GM18858 (cell line): Measurements from ENCODE around the gene MDFIC.
A peak's percentile ranks its signal among the peaks of the same experiment; 100 is the strongest.
"Not testable (repeated sequence)": the region's sequence is repeated elsewhere in the genome, so short reads cannot be mapped to it uniquely, and the experiment has no call there.

Source experiments
- ATAC-seq: cut with Tn5 transposase; IDR thresholded peaks from one replicate; pipeline ENCODE4 v1.9.1; 2021; ENCODE audit not compliant: unreplicated experiment

The MDFIC gene, protein sequence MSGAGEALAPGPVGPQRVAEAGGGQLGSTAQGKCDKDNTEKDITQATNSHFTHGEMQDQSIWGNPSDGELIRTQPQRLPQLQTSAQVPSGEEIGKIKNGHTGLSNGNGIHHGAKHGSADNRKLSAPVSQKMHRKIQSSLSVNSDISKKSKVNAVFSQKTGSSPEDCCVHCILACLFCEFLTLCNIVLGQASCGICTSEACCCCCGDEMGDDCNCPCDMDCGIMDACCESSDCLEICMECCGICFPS

DNA sequence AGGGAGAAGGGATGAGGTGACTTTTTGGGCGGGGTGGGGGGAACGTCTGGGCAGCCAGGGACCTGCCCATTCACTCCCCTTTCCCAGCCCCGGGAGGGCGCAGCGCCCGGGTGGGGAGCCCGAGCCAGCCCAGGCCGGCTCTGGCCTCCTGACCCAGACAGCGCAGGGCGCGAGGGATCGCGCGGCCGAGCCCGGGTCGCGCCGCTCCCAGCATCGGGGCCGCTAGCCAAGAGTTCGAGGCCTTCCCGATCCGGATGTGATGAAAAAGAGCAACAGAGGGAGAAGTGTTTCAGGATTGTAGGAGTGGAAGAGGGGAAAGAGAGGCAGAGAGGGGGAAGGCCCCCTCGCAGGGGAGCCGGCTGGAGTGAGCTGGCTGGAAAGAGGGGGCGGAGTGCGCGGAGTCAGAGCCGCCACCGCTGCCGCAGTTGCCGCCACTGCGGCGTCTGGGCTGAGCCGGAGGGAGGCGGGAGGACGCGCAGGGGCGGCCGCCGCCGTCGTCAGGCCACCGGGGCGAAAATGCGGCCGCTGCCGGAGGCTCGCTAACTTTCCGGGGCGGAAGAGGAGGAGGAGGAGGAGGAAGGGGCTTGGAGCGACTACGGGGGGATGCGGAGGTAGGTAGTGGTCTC, at the start of gene MDFIC:
Gene MDFIC (plus strand): TSS at position 69 of the 626 bp plus-strand sequence. CDS start 940 bp downstream, outside the sequence.
- ATAC-seq = peak; percentile 21

- no peak for ATAC-seq
Measured at GRCh38 chr7:114874170-114874569, 47.7 kb upstream of the MDFIC start.

DNA sequence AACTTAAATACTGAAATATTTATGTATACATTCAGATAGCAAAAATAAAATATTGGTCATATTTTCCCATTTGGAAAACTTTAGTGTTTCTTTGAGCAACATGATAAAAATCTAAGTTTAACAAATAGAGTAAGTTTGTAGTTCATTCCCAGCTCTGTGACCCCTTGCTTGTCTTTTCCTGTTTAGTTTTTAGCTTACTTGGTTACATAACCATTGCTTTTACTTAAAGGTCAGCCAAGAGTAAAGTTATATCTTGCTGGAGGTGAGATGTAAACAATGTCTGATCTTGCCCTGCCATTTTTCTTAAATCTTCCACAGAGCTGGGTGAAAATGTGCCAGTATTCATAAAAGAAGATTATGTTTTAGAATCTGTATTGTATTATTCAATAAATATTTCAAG, 46.7 kb upstream of the MDFIC start:
- no peak for ATAC-seq

DNA sequence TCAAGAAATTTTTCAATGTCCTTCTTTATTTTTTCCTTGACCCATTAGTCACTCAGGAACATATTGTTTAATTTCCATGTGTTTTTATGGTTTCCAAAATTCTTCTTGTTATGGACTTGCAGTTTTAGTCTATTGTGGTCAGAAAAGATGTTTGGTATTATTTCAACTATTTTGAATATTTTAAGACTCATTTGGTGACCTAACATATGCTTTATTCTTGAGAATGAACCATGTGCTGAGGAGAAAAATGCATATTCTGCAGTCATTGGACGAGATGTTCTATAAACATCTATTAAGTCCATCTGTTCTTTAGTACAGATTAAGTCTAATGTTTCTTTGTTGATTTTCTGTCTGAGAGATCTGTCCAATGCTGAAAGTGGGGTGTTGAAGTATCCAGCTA, 42.3 kb upstream of the MDFIC start:
- ATAC-seq = no peak

DNA sequence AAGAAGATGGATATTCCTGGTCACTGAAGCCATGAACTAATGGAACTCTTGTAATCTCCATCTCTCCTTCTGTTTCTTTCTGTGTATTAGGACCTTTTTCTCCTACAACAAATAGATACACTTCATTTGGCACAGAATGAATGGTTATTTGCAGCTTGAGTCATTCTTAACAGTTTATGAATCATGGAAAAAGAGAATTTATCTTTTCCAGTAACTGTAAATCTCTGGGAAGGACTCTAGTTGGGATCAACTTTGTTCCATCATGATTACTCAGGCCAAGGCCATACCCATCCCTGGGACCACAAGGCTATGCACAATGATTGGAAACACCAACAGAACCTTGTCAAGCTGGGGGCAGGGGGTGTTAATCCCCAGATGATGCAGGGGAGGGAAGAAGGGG, 36.1 kb upstream of the MDFIC start:
- ATAC-seq = peak; percentile 3

GRCh38 chr7:114886241-114886640, 35.7 kb upstream of the MDFIC start:
- peak; percentile 38 for ATAC-seq

DNA sequence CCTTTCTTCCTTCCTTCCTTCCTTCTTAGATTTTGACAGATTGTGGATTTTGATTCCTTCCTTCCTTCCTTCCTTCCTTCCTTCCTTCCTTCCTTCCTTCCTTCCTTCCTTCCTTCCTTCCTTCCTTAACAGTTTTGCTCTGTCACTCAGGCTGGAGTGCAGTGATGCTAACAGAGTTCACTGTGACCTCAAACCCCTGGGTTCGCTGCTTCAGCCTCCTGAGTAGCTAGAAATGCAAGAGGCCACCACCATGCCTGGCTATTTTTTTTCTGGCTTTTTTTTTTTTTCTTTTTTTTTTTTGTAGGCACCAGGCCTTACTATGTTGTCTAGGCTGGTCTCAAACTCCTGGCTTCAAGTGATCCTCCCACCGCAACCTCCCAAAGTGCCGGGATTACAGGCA, 32.8 kb upstream of the MDFIC start:
- not testable (repeated sequence) for ATAC-seq

DNA sequence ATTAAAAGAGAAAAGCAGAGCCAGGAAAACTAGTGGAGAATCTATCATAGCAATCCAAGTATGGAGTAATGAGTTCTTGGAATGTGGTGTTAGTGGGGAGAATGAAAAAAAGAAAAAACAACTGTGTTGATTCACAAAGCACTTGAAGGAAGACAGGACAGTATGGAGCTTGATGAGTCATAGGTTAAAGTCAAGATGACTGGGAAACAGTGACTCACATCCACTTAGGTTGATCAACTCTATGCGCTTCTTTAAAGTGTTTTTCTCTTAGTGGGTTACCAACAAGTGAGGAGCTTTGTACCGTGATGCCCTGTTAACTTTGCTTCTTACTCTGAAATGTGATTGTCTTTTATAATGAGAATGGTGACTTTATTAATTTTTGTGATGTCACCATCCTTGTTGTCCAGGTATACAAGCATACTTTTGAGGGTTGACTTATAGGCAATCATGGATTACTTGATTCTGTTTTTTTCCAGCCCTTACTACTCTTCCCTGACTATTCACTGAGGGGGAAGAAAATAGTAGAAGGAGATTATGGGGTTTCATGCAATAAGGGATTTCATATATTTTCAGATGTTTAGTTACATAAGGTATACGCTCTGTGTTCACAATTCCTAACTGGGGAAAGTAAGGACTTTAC, 32.1 kb upstream of the MDFIC start:
- peak; percentile 76 for ATAC-seq

- ATAC-seq = no peak
Measured at GRCh38 chr7:114890561-114890960, 31.3 kb upstream of the MDFIC start.

DNA sequence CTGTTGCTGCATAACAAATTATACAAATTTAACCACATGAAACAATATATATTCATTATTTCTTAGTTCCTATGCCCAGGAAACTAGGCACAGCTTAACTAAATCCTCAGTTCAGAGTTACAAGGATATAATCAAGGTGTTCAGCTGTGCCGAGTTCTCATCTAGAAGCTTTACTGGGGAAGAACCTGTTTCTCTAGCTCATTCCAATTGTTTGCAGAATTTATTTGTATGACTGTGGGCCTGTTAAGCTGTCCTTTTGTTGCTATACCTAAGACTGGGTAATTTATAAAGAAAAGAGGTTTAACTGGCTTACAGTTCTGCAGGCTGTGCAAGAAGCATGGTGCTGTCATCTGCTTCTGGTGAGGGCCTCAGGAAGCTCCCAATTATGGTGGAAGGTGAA, 21.8 kb upstream of the MDFIC start:
- no peak for ATAC-seq

DNA sequence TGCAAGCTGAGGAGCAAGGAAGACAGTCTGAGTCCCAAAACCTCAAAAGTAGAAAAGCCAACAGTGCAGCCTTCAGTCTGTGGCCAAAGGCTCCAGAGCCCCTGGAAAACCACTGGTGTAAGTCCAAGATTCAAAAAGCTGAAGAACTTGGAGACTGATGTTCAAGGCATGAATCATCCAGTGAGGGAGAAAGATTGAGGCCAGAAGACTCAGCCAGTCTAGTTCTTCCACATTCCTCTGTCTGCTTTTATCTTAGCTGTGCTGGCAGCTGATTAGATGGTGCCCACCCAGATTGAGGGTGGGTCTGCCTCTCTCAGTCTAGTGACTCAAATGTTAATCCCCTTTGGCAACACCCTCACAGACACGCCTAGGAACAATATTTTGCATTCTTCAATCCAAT, 20.1 kb upstream of the MDFIC start:
- no peak for ATAC-seq

DNA sequence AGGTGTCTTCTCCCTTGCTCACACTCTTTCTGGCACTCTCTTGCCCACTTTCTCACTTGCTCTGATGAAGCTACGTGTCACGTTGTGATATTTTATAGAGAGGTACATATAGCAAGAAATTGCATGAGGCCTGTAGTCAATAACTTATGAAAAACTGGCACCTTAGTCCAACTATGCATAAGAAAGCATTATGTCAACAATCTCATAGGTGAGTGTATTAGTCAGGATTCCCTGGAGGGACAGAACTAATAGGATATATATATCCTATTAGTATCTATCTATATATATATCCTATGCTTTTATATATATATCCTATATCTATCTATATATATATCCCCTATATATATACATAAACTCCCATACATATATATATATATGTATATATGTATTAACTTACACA, 18.8 kb upstream of the MDFIC start:
- ATAC-seq = no peak

GRCh38 chr7:114910787-114911186, 11.1 kb upstream of the MDFIC start:
- ATAC-seq = no peak

DNA sequence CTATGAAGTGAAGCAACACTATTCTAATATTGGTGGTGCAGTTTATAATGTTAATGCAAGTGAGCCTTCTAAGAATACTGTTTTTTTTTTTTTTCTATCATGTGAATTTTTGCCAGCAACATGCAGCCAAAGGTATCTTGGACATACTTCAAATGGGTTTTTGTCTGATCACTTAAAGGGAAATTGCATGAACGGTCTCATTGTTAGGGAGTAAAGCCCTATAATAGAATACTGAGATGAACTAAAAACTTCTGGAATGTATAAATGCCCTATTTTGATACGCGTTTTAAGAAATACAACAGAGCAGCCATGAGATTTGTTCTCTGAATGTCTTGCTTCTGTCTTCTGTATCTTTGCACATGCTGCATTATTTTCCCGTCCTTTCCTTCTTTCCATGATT, 10.5 kb upstream of the MDFIC start:
- no peak for ATAC-seq

DNA sequence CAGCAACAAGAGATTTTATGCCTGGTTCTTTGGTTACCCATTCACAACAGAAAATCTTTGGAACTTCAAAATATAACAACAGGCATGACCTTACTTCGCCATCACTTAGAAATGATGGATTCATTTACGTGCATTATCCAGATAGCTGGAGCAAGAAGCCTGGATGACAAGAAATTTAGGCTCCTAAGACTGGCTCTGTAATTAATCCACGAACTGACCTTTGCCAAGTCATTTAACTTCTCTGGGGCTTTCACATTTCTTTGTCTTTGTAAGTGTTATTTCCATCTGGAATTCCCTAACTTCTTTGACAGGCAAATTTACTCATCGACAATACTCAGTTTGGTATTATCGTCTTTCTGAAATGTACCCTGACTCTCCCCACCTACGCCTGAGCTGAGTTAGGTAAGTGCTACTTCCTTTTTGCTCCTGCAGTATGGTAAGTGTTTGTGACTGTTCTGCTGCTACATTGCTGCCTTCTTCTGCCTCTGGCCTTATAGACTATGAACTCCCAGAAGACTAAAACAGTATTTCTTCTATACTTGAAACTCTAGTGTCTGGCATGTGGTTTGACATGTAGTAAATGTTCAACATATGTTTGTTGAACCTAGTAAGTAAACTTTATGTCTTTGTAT, 5.5 kb upstream of the MDFIC start:
- peak; percentile 90 for ATAC-seq

DNA sequence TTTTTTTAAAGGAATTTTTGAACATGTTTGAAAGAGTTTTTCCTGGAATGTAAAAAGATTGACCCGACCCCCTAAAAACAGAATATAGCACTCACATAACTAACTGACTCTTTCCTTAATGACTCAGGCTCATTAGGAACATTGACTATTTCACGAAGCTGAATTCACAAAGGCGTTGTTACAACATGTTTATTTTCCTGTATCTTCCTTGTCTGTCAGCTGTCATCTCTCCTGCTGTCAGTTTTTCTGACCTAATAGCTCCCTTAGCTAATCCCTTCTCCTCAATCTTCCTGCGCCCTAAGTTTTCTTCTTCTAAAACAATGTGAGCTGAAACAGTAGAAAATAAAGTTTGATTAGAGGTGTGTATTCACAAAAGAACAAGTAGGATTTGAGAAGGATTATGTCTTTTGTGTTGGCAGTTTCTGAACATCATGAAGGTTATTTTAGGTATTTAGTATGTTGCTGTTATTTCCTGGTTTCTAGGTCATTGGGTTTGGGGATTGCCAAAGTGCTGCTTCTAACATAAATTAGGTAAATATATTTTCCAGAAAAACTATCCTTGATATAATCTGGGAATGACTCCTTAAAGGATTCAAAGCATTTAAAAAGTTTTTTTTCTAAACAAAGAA, 4.6 kb upstream of the MDFIC start:
- ATAC-seq = no peak

- ATAC-seq = no peak
Measured at GRCh38 chr7:114919587-114919986, 2.3 kb upstream of the MDFIC start.

DNA sequence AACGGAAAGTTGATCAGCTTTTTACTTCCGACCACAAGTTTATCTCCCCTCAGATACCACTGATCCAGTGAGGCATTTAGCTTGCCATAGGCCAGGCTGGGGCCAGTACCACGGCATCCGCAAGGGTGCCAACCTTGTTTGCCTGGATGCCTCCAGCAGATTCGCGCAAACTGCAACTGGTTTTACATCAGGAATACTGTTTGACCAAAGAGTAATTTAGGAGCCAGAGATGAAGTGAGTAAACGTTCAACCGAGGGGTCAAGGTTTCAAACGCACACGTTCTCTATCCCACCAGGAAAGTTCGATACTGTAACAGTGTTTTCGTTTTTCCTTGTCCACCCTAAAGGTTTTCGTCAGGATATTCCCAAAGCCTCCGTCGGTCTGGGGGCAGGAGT, 266 bp upstream of the MDFIC start:
- ATAC-seq = no peak

GRCh38 chr7:114922652-114923402, 933 bp downstream of the MDFIC start:
- ATAC-seq = peak; percentile 16

DNA sequence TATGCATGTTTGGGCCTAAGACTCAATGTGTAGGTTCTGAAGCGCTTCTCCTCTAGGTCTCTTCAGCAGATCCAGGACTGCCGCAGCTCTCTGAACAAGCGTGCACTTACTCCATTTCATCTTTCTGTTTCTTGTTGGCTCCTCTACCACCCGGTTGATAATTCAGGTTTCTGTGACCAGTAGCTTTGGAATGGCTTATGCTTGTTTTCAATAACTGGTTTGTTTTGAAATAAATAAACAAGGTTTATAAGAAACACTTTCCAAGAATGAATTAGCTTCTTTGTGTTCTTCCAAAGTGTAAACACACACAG, 1.5 kb downstream of the MDFIC start:
- ATAC-seq = no peak
